Stimulated activated CD4-positive, alpha-beta T cell treated with anti-CD3 and anti-CD28 coated beads, Interleukin-1b, Interleukin-23, amount 100 ng/mL, for 24 hours (primary cell): ENCODE results near the gene RNF19B.

Experiments used
- DNase-seq, 4 experiments: peaks; one replicate each; pipeline ENCODE4 v3.0.0-alpha.2; 2020; ENCODE audit warnings: low read depth in 4 of 4, low spot score in 1 of 4

RNF19B gene

DNA sequence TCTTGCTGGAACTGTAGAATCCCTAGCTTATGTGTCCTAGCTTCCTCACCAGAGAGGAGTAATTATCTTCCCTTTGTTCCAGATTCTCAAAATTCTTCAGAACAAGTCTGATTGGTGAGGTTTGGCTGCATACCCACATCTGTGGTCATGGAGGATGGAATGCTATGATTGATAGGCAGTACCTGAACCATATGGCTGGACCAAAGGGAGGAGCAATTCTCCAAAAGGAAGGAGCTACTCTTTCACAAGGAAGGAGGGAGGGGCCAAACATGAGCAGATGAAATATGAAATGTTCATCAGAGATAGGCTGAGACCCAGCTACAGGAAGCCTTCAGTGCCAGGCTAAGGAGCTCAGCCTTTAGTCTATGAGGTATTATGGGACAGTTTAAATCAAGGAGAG, 5.0 kb upstream of the RNF19B start:
- no peak for DNase-seq

DNA sequence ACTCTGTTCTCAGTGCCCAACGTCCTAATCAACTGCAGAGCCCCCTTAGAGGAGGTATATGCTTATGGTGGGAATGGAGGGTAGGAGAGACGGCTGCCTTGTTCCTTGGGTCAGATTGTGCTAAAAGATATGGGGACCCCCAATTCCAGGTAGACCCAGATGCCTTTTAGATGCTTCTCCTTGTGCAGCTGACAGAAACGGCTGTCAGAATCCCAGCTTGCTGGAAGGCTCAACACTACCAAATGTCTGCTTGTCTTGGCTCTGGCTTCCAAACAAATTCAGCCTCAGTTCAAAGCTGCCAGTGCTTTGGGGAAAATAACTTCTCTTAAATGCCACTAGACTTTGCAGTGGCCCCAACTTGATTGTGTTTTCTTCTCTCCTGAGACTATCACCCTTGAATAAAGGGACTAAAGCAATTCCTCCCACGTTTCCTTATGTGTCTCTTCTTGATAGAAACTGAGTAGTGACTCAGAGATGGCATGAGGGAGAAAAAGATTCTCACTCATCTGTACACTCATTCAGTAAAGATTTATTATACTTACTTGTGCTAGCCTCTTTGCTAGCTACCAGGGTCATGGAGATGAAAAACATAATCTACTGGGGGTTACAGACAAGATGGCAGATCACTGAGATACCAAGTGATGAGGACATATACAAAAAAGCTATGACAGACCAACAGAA, 3.4 kb upstream of the RNF19B start:
- no peak for DNase-seq

DNA sequence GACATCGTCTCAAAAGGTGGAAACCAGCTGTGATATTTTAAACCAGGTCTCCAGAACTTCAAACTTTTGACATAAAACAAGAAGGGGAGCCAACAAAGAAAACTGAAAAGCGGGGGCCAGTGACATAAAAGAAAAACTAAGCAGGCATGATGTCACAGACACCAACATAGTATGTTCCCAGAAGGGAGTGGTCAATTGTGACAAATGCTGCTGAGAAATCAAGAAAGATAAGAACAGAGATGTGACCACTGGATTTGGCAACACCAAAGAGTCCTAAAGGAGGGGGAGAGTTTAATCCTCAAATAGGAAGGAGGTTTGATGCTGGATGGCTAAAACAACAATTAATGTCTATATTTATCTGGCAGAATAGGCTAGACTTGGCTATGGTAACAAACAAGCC, 2.3 kb upstream of the RNF19B start:
- DNase-seq = no peak

DNA sequence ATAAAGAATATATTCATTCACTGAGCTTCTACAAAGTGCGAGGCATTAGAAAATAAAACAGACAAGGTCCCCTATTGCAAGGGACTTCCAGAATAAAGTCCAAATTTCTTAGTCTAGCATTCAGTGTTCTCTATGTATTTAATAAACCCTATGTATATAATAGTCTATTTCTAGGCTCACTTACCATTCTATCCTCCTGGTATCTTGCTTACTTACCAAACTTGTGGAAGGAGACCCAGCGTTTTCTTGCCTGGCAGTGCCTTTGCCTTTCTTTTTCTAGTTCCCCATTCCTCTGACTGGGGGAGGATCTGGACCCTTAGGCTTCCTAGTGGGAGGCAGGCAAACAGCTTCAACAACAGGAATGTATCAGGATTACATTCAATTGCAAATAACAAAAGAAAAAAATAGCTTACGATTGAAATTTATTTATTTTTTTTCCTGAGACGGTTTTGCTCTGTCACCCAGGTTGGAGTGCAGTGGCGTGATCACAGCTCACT, 690 bp upstream of the RNF19B start:
- no peak for DNase-seq

DNA sequence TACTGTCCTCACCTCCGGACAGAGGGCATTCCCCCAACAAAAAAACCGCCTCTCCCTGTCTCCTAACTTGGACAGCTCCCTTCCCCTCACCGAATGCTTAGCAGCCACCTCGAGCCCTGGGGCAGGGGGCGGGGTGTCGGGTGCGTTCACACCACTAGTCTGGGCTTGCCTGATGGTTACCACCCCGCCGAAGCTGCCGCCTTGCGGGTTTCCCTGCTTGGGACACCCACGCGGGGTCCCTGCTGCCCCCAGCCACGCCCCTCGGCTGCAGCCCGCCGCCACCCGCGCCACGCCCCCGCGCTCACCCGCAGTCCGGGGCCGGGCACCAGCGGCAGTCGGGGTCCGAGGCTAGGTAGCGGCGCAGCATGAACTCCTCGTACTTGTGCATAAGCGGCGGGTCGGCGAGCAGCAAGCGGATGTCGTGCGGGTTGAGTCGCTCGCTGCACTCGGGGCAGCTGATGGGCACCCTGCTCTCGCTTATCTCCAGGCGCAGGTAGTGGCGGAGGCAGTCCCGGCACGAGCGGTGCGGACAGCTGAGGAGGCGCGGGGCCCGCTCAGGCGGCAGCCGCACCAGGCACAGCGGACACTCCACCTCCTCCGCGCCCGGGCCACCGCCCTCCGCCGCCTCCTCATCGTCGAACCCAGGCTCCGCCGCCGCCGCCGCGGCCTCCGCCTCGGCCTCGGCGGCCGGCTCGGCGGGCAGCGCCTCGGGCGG, 706 bp downstream of the RNF19B start:
- DNase-seq = peak; percentile 13 to 40 (median 27)

DNA sequence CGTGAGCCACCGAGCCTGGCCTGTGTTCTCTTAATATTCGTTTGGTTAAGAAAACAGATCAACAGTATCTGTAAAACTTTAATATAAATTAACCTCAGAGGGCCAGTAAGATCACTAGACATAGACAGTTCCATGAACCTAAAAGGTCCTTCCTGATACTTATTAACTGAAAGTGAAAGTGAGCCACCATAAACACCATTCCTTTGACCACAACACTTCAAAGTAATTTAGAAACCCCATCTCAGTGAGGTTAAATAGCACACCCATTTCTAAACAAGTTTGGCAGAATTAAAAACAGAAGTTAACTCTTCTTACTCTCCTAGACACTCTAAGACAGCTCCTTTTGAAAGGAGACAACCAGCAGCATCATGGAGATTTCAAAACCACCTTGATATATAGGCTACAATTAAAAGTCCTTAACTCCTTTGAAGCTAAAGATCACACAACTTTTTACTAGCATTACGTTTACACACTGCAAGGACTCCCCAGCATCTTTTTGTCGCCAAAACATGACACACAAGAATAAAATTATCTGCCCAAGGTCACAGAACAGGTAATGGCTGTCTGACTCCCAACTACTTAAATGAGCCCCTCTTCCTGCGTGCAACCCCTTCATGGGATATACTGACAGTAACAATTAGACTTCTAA, 2.2 kb downstream of the RNF19B start:
- no peak for DNase-seq

DNA sequence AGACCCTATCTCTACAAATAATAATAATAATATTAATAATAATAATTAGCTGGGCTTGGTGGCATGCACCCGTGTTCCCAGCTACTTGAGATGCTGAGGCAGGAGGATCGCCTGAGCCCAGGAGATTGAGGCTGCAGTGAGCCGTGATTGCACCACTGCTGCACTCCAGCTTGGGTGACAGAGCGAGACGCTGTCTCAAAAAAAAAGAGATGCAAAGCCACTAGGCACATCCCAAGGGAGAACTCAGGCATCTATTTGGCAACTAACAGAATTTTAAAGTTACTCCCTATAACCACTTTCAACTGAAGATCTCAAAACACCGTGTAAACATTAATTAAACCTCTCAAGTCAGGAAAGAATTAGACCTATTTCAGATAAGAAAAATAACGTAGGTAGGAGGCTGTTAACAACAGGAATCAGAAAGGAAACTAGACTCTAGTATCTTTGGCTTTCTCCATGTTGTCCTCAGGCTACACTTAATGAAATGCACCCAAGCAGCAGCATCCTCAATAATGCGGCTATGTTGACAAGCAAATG, 3.7 kb downstream of the RNF19B start:
- no peak for DNase-seq

DNA sequence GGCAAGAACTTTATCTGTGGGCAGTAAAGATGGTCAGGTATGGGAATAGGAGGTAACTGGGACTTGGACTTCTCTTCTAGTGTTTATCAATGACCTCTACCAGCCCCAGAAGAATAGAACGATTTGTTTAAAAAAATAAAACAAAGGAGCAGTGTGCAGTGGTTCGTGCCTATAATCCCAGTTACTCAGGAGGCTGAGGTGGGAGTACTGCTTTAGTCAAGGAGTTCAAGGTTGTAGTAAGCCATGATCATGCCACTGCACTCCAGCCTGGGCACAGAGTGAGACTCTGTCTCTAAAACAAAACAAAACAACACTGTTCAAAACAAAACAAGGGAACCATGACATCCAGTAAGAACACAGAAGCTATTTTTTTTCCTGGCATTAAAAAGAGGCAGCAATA, 4.3 kb downstream of the RNF19B start:
- DNase-seq = no peak

DNA sequence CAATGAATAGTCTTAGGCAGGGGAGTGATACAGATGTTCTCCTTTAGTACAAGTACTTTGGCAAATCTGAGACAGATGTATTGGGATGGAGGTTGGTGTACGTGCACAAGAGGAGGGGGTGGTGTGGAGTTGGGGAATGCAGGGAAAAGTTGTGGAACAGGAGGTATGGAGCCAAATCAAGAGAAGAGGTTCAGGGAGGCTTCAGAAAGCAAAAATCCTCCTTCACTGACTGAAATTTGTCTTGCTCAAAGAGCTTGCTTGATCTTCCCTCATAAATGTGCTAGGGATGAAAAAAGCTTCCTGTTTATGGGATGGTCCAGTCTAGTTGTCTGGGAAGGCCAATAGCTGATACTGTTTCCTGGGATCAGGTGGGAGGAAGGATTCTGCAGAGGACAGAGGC, 5.8 kb downstream of the RNF19B start:
- no peak for DNase-seq

DNA sequence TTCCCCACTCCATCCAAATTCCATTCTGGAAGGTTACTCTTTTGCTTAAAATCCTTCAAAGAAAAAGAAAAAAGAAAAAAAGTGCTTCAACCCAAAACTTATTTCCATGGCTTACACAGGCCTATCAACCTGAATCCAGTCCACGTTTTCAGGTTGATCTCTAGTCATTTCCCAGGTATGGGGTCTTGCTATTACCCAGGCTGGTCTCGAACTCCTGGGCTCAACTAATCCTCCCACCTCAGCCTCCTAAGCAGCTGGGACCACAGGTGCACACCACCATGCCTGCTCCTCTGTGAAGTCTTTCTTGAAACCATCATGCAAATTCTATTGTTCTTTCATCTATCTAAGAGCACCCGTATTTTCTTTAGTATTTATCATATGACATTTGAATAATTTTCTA, 7.6 kb downstream of the RNF19B start:
- no peak for DNase-seq

DNA sequence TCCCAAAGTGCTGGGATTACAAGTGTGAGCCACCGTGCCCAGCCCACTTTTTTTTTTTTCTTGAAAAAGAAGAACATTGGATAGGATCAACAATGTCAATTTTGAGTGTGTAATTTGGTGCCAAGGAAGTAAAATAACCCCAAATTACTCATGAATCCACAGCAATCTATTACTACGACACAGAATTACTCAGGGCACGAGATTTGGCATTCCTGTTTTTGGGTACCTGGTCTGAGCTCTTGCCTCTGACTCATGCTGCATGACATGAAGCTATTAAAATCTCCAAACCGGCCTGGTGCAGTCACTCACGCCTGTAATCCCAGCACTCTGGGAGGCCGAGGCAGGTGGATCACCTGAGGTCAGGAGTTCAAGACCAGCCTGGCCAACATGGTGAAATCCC, 10.4 kb downstream of the RNF19B start:
- no peak for DNase-seq

DNA sequence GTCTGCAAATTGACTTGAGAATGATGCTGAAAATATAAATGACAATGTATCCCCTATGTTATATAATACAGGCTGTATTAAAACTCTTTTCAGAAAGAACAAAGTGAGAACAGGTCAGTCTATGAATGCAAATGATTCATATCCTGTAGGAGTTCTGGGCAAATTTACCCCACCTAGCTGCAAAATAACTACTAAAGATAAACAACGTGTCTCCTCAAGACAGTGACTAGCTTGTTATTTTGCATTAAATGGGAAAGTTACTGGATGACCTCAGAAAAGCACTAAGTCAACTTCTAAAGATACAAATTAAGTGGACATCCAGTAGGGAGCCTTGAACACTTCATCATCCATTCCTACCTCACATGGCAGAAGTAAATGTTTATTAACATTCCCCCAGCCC, 11.1 kb downstream of the RNF19B start:
- DNase-seq = no peak

DNA sequence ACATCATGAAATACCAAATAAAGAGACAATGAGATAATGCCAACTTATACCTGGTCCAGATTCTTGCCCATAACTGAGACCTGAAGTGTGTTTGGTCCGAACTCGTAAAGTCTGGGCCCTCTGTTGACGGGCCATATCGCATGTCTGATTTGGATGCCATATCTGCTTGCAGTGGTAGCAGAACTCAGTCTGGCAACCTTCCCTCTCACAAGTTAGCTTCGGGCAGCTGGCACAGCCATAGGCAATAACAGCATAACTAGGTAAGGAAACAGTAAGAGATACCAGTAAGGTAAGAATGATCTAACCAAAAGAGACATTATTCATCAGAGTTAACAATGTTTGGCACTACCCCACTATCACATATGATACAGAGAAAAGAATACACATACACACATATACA, 15.1 kb downstream of the RNF19B start:
- no peak for DNase-seq

DNA sequence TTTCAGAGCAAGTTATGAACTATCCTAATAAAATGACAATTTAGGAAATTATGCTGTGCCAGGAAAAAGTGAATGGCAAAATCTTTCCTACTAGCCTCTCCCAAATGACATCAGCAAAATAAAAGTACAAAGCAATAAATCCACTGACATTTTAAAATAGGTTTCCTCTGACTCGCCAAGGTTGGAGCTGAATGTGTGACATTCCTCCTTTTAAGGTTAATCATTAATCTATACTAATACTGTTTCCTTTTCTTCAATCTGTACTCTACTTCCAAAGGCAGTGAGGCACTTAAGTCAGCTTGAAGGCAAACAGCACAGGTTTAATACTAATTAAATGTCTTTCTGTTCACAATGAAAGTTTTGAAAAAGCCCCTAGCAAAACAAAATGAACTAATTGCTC, 15.7 kb downstream of the RNF19B start:
- no peak for DNase-seq

DNA sequence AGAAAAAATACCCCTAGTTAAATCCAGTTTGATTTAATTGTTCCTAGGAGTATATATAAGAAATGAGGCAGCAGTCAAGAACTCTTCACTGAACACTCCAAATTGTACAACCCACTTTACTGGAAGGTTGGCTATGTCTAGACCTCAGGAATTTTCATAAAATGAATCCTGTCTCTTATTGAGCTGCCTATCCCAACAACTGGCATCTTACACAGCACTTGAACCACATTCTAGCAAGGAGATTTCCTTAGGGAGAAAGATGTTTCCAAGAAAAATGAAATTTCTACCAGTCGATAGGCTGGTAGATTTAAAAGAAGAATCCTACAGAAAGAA, 16.3 kb downstream of the RNF19B start:
- DNase-seq = no peak

DNA sequence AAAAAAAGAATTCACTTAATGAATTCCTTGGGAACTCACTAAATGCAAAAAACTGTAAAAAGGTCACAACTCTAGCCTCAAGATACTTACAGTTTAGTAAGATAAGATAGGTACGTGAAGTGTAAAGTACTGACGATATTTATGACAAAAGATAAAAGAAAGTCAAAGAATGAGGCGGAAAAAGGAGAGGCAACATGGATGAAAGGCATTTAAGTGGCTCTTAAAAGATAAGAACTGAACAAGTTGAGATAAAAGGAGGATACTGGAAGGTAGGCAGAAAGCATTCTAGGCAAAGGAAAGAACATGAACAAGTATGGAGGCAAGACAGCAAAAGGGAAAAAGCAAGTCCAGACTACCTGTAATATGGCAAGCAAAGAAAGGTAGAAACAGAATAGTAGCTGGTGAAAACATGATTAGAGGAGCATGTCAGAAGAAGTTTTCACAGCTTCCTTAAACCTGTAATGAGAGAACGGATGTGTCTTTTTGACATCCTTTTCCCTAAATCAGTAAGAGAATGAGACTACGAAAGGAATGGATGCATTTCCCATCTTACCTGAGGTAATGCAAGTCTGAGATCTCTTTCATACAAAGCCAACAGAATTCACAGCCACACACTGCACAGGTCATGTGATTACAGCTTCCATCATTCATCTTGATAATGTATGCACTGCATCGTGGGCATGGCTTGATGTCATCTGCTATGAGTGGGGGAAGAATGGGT, 16.8 kb downstream of the RNF19B start:
- DNase-seq = no peak

DNA sequence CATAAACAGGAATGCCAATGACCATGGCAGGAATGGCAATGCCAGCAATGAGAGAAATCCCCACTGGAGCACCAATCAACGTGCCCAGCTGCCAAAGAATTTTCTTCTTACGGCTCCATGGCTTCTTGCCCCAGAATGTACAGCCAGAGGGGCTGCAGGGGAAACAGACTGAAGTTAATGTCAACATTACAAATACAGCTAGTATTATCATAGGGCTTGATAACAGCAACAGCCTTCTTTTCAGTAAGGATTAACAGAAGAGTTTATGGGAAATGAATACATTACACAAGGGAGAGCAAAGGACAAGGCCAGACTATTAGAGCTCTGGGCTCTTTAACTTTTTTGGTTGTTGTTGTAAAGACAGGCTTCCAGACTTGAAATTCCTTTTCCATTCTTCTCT, 18.2 kb downstream of the RNF19B start:
- DNase-seq = no peak

DNA sequence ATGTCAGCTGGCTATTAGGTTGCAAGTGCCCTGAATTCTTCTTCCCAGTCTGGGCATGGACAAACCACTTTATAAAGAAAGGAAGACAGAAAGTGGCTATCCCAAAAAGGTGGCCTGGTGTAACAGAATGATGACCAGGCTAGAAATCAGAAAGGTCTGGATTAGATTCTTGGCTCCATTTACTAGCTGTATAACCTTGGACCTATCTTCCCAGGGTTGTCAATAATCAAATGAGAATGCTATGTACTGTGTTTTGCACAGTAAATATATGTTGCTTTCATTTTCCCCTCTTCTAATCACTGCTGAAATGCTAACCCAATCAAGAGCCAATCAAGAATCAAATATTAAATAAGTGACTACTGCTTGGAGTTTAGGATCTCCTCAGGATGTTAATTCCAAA, 20.4 kb downstream of the RNF19B start:
- DNase-seq = no peak

DNA sequence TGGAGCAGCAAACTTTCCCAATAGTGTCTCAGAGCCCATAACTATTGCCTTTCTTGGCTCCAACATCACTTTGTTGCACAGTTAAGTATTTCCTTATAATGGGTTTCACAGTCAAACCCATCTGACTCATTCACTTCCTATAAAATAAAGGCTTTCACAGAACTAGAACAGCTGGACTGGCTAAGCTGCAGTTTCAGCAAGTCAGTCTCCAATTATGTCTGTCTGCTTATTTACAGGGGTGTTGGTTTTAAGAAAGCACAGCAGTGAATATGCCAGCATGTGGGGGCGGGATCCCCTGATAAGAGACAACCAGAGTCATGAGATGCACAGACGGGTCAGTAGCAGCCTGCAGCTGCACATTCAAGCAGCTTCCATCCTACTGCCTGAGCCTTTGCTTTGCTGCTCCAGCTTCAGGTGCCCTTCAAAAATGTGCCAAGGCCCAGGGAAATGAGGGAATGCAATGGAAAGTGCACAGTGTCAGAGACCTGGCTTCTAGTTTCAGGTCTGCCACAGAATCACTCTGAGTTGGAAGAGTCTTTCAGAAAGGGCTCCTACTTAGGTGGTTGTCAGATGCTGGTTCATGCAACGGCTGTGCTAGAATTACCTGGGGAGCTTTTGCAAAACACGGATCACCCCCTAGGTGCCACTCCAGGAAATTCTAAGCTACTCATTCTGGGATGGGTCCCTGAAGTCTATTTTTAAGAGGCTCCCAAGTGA, 24.8 kb downstream of the RNF19B start:
- DNase-seq = no peak

DNA sequence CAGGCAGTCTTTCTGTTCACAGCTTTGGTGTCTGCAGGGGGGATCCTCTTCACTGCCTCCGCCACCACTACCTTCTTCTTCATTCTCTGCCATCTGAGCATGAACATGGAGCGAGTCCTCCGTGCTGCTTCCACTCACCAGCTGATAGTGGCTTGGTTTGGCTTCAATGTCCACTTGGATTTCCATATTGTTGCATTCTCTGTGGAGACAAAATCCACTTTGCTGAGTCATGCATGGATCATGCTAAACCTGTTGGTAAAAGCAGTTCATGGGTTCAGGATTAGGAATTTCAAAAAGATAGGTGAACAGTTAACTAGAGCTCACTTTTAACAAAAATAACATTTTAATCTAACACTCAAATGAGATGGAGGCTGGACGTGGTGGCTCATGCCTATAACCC, 27.5 kb downstream of the RNF19B start:
- DNase-seq = no peak

DNA sequence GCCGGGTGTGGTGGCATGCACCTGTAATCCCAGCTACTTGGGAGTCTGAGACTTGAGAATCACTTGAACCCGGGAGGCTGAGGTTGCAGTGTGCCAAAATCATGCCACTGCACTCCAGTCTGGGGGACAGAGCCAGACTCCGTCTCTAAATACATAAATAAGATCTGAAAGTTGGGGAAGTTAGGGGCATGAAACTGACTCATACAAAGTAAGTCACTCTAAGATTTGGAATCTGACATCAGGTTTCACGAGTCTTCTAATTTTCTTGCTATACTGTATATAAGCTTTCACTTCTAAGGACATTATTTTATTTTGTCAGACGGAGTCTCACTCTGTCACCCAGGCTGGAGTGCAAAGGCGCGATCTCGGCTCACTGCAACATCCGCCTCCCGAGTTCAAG, 30.1 kb downstream of the RNF19B start:
- no peak for DNase-seq
